Posterior cingulate gyrus (tissue), 11 donors: ENCODE results near the gene COL1A2.

ENCODE experiments used
- DNase-seq, 10 donors: peaks; one replicate each; pipeline versions ENCODE4 v3.0.0 to v3.0.0-alpha.2; 2020 to 2021; ENCODE audit warnings: mixed read lengths in 3 of 10
- intact Hi-C: fragments of 100-400 bp; cut with DNase I; formaldehyde crosslinking; loops from one replicate; pipeline ENCODE4 v1.15.1; 2023

Gene COL1A2

DNA sequence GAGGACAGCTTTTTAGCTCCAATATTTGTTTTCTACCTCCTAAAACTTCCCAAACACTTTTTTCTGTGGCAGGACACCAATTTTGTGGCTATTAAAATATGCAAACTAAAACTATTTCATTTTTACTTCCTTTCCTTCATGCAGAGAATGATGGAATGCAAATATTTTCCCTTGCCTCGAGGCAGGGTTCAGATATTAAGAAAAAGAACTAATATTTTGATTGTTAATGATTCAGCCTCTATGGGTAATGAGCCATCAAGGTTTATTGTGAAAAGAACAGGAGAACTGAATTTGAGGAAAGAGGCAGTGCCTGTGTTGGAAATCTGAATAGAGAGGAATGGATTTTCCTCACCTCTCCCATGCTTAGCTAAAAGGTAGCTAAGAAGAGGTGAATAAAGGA lies 71.8 kb downstream of the COL1A2 start:
- intact Hi-C loops = no loop called here
- no peak for DNase-seq

GRCh38 chr7:94471604-94472003 lies 76.9 kb downstream of the COL1A2 start:
- no peak for DNase-seq

GRCh38 chr7:94472608-94473007 lies 77.9 kb downstream of the COL1A2 start:
- DNase-seq = no peak
- intact Hi-C loops = no loop called here

More at GRCh38 chr7:94471604-94472003, 76.9 kb downstream of the COL1A2 start:
- intact Hi-C loops = no loop called here

DNA sequence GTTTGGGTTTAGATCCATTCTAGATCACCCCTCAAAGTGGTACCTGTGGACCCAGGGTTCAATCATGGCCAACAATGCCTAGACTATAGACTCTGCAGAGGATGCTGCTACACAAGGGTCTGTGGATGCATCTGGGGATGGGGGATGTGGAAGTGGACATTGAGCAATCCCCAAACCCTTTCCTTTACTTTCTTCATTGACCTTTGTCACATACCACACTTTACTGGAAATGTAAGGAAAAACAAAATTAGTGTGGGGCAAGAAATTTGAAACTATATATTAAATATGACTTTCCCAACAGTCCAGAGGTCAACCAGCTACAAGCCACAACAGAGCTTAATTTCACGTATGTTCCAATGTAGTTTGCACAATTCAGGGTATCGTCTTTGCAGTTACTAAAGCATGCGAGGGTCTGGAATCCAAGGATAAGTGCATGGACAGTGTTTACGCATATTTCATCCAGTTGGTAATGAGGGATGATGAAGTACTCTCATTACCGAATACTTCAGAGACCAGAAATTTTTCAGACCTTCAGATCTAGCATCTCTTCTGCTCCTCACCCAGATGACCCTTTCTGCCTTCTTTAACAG lies 81.7 kb downstream of the COL1A2 start:
- intact Hi-C loops = no loop called here
- DNase-seq = no peak

DNA sequence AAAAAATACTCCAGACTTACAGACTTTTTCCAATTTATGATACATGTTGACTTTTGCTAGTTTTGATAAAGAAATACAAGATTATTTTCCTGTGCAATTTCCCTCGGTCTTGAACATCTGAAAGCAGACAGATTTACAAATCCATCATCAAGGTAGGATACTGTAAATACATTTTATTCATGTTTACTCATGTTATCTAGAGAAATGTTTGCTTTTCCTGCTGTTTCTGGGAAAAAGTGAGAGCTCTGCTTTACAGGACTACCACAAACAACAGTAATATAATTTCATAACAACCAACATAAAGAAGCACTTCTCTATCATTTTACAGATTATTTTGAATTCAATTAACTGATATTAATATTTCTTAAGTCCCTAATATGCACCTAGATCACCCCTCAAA lies 83.2 kb downstream of the COL1A2 start:
- no peak for DNase-seq
- intact Hi-C loops = no loop called here

DNA sequence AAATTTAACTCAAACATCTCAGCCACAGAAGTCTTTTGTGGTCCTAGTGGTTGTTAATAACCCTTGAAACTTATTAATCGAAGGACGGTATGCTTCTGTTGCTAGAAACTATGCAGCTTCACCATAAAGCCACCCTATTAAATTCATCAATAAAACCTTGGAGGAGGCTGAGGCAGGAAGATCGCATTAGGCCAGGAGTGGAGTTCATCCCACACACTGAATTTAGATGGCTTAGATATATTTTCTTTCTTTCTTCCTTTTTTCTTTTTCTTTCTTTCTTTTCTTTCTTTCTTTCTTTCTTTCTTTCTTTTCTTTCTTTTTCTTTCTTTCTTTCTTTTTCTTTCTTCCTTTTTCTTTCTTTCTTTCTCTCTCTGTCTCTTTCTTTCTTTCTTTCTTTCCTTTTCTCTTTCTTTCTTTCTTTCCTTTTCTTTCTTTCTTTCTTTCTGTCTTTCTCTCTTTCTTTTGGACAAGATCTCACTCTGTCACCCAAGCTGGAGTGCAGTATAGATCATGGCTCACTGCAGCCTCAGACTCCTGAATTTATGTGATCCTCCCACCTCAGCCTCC lies 84.0 kb downstream of the COL1A2 start:
- no peak for DNase-seq
- intact Hi-C loops = no loop called here
